NCI-H1436 (cell line): ENCODE measurements around the gene SIGLEC5.

ENCODE experiments used
- DNase-seq: peaks from one replicate; lab custom pipeline; 2025; lab: John Stamatoyannopoulos, UW

The SIGLEC5 gene

DNA sequence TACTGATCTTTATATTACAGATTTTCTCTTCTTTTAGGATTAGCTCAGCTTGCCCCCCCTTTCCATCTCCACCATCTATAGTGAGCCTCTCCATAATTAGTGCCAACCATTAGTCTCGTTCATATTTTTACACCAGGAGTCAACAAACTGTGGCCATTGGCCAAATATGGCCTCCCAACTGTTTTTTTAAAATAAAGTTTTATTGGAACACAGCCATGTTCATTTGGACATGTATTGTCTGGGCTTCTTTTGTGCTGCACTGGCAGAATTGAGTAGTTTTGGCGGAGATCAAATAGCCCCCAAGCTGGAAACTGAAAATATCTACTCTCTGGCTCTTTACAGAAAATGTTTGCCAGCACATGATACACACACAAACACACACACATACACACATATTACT lies 40.7 kb downstream of the SIGLEC5 start:
- DNase-seq, result no peak

DNA sequence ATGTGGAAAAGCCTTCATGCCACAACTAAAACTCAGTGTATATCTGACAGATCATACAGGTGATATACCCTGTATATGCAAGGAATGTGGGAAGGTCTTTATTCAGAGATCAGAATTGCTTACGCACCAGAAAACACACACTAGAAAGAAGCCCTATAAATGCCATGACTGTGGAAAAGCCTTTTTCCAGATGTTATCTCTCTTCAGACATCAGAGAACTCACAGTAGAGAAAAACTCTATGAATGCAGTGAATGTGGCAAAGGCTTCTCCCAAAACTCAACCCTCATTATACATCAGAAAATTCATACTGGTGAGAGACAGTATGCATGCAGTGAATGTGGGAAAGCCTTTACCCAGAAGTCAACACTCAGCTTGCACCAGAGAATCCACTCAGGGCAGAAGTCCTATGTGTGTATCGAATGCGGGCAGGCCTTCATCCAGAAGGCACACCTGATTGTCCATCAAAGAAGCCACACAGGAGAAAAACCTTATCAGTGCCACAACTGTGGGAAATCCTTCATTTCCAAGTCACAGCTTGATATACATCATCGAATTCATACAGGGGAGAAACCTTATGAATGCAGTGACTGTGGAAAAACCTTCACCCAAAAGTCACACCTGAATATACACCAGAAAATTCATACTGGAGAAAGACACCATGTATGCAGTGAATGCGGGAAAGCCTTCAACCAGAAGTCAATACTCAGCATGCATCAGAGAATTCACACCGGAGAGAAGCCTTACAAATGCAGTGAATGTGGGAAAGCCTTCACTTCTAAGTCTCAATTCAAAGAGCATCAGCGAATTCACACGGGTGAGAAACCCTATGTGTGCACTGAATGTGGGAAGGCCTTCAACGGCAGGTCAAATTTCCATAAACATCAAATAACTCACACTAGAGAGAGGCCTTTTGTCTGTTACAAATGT lies 42.7 kb downstream of the SIGLEC5 start:
- DNase-seq, result no peak

DNA sequence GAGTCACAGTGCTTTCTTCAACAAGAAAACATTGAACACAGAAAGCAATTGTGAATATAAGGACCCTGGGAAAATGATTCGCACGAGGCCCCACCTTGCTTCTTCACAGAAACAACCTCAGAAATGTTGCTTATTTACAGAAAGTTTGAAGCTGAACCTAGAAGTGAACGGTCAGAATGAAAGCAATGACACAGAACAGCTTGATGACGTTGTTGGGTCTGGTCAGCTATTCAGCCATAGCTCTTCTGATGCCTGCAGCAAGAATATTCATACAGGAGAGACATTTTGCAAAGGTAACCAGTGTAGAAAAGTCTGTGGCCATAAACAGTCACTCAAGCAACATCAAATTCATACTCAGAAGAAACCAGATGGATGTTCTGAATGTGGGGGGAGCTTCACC lies 43.4 kb downstream of the SIGLEC5 start:
- no peak for DNase-seq

DNA sequence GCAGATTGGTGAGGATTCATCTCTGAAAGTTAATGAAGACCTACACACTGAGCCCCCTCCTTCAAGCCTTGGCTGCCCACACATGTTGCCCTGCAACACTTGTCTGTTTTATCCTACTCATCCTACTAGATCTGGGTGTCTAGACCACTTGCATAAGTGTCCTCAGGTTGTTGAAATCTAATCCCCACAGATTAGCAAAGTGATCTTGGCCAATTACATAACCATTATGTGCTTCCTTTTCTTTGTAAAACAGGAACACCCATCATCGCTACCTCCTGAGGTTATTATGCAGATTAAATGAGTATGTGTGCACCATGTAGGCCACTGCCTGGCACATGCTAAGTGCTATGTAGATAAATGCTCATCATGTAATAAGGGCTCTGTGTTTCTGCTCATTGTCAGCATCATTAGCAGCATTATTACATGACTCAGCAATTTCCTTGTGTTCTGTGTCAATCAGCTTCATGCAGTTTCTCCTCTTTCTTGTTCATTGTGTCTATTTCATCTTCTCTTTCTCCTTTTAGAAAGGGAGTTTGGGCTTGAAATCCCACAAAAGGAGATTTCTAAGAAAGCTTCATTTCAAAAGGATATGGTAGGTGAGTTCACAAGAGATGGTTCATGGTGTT lies 44.0 kb downstream of the SIGLEC5 start:
- DNase-seq, result peak; percentile 16

DNA sequence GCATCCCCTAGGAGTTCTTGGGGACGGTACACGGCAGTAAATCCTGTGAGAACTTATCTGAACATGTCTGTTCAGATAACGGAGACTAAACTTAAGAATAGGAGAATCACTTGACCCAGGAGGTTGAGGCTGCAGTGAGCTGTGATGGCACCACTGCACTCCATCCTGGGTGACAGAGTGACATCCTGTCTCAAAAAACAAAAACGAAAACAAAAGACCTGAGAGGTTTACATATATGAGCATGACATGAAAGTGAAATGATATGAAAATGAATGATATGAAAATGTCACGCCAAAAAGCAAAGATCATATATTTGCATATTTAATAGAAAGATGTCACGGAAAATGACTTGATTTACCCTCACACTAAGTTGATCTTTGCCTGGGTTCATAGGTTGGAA lies 53.4 kb downstream of the SIGLEC5 start:
- DNase-seq, result no peak

DNA sequence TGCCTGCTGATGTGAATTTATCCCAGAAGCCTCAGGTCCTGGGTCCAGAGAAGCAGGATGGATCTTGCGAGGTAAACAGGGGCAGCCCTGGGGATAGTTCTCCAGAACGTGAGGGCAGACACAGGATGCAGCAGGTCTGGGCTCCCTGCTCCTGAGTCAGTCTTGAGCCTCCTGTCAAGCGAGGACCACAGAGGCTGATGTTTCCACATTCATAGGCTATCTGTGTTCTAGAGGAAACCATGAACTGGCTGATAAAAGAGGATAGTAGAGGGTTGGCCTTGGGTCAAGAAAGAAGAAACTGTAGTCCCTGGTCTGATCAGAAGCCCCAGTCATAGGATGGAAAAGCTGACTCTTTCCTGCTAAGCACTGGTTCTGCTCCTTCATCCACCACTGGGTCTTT lies 56.9 kb downstream of the SIGLEC5 start:
- no peak for DNase-seq

DNA sequence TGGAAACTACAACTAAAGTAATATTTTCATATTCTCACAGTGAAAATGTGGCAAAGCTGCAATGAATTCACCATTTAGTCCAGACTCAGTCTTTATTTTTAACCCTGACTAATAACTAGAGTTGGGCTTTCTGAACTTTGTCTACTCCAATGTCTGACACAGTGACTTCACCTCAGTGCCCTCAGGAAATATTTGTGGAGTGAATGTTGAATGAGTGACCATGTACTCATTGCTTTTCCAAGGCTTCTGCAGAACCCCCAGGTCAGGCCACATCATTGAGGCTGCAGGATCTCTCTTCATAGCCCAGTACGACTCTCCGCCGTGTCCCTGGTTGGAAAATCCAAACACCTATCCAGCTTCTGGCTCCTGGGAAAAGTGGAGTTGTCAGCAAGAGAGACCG lies 57.3 kb downstream of the SIGLEC5 start:
- no peak for DNase-seq

DNA sequence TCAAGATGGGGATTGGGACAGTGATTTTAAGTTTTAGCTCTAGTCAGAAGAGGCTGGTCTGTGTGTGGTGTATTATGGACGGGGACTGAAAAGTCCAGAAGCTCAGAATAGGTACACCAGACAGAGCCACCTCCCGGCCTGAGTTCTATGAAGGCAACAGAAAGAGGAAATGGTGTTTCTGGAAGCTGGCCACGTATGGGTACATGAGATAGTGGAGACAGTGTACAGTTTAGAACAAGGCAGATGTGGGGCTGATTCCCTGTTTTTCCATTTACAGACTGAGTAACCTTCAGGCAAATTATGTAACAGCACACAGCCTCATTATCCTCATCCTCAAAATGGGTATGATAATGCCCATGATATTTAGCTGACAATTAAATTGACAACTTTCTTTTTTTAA lies 57.8 kb downstream of the SIGLEC5 start:
- no peak for DNase-seq

DNA sequence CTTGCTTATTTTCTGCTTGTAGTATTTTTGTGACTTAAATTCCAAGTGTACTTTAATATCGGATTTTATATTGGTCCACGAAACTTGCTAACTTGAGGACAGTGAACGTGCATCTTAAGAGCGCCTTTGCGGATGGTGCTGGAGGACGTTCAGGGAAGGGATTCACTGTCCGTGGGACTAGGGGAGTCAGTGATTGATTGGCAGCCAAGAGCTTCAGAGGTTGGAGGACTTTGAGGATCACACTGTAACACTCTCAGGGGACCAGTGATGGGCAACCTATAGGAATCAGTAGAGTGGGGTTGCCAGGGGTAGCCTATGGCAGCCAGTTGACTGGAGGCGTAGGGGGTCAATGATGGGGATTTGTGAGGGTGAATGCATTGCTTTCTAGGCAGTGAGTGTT lies 58.6 kb downstream of the SIGLEC5 start:
- DNase-seq, result no peak

DNA sequence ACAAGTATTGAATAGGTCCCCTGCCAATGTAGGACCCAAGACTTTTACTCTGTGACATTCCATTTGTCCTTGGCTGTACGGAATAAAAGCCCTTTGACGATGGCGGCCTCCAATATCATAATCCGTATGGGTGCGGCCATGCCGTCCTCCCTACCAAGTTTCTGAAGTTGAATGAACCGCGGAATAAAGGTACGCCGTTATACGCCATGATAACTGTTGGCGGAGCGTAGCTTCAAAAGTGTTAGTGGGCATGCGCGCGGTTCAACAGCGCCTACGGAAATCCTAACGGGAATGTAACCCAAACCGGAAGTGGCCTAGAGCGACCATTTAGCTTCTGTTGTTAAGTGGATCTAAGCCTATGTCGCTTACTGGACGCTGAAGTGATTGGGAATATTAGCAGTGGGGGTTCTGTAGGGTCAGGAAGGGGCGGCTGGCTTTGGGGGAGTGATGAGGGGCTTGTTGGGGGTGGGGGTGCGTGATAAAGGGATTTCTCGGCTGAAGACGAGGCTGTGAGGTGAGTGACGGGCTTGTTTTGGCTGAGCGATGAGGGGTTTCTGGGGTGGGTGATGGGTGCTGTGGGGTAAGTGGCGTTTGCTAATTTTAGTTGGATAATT lies 59.1 kb downstream of the SIGLEC5 start, which contains the start of gene ZNF175:
Gene ZNF175 (plus strand): TSS at position 322 of the 614 bp plus-strand sequence. CDS start 2,047 bp downstream, outside the sequence.
- DNase-seq, result peak; percentile 98

DNA sequence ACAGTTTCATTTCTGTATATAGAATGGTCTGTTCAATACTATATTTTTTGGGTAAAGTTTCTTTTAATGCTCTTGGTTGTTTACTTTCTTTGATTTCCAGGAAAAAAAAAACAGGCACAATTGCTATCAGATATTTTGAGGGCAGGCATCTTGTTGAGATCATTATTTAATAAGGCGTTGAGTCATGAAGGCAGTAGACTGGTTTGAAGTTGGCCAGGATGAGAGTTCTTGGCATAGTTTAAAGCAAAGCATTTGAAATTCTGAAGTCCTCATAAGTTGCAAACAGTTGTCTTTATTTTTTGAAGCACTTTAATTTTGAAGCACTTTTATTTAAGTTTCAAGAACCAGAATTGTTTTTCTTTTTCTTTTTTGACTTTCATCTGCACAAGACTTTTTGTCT lies 61.7 kb downstream of the SIGLEC5 start:
- DNase-seq, result no peak

DNA sequence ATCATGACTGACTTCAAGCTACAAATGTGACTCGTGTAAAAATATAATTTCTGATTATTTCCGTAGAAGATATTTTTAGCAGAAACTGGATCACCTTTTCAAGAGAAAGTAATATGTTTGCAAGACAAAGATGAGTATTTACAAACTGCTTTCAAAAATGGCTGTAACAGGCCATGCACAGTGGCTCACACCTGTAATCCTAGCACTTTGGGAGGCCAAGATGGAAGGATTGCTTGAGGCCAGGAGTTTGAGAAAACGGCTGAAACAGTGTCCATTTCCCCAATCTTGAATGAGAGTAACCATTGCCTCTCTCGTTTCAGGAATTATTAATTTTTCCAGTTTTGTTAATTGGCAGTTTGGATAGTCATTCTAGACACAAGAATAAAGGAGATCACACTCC lies 62.6 kb downstream of the SIGLEC5 start:
- no peak for DNase-seq

DNA sequence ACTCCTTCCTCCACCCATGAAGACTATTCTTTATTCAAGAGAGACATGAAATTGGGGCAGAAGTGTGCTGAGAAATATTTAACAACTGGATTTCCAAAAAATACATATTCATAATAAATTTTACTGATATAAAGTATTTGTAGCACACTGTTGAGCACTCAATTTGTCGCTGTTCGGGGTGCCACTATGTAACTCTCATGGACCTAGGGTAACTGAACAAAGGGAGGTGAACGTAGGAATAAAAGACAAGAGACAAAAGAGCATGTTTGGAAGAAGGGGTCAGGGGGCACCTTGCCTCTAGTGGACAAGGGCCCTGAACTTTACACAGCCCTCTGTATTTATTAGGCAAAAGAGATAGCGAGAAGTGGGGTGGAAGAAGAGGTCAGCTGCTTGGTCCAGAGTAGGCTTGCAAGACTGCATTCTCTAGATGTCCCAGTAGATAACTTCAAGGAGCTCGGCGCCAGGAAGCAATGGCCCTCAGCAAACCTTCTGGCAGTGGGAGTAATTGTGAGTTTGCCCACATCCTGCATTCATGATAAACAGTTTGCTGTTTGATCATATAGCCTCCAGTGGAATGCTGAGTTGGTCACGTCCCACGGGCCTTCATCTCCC lies 63.6 kb downstream of the SIGLEC5 start:
- DNase-seq, result no peak

DNA sequence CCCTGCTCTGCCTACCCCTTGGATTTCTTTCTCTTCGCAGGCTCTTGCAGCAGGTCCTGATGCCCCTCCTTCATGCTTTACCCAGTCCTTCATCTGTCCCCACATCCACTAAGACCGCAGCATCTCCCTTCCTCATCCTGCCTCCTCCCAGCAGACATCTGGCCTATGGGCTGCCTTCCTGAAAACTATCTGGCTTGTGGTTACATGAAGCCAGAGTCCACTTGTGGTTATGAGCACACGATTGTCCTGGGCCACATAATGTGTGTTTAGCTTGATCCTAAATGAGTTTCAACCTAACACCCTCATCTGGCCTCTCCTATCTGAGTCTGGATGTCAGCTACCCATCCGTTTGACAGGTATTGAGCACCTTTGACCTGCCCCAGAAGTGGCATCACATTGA lies 64.6 kb downstream of the SIGLEC5 start:
- DNase-seq, result no peak

DNA sequence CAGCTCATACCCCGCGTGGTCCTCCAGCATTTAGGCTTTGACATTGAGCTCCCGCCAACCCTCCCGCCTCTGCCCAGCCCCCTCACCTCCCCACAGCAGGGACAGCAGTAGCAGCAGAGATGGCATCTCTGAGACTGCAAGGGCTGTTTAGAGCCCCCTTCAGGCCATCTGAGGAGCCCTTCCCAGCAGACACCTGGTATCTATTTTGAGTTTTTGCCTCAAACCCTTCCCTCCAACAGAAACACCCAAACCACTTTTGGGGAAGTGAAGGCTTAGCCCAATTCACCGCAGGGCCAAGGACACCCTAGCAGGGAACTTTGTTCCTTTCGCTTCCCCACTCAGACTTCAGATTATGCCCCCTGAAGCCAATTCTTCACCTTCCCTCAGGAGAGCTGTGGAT lies 65.4 kb downstream of the SIGLEC5 start:
- DNase-seq, result no peak
